AG09309 (cell line): ENCODE measurements around the gene ITGAD.

Source experiments
- DNase-seq: peaks from one replicate; pipeline ENCODE4 v3.0.0-alpha.2; 2010; ENCODE audit warnings: low read depth
- H3K4me3 ChIP-seq: 2 replicates; pipeline ENCODE4 v1.5.1; 2011; ENCODE audit warnings: mild to moderate bottlenecking, low read depth, low read length, moderate library complexity; ENCODE audit not compliant: control insufficient read depth
- CTCF ChIP-seq: IDR thresholded peaks from 2 replicates; pipeline ENCODE4 v1.5.1; 2011; ENCODE audit warnings: mild to moderate bottlenecking, low read depth, low read length, inconsistent platforms; ENCODE audit not compliant: insufficient read depth, control insufficient read depth; ENCODE audit errors: missing control alignments

The ITGAD gene

GRCh38 chr16:31461921-31462804 is 69.0 kb downstream of the ITGAD start:
- TF ChIP-seq CTCF: no peak
- no peak for DNase-seq
- no peak overlapping the region for H3K4me3 ChIP-seq

- no peak overlapping the region for H3K4me3 ChIP-seq
- no peak for DNase-seq
- TF ChIP-seq CTCF: no peak
These were observed 71.2 kb downstream of the ITGAD start for GRCh38 chr16:31464348-31464769.

- TF ChIP-seq CTCF: no peak
- H3K4me3 ChIP-seq: no peak overlapping the region
- DNase-seq: no peak
These were observed 71.7 kb downstream of the ITGAD start for GRCh38 chr16:31464781-31465260.

- TF ChIP-seq CTCF: no peak
- no peak for DNase-seq
- no peak overlapping the region for H3K4me3 ChIP-seq
These were observed 72.7 kb downstream of the ITGAD start for GRCh38 chr16:31465788-31466370.

- DNase-seq: no peak
- H3K4me3 ChIP-seq: no peak overlapping the region
- TF ChIP-seq CTCF: no peak
These were observed 73.3 kb downstream of the ITGAD start for GRCh38 chr16:31466381-31466841.

- no peak for DNase-seq
- H3K4me3 ChIP-seq: no peak overlapping the region
- no peak for TF ChIP-seq CTCF
These were observed 74.1 kb downstream of the ITGAD start for GRCh38 chr16:31467151-31467773.
